Uterus (tissue), 4 donors: ENCODE data around the gene HSPA1L. TPM values are rescaled to one million over a fixed set of nuclear protein-coding genes. Genes with fewer than 3 reads are reported as not detected.

Source experiments
- DNase-seq, 2 donors: peaks; one replicate each; pipeline ENCODE4 v3.0.0-alpha.2; 2019 to 2020
- H3K27ac ChIP-seq, 2 donors: fragments of 200-600 bp; sonication (generic); 1 replicate in 1 of 2; 2 replicates in 1 of 2; pipeline ENCODE4 v1.5.1; 2016 to 2018
- H3K27me3 ChIP-seq, 2 donors: fragments of 200-600 bp; sonication (generic); one replicate each; pipeline ENCODE4 v1.5.1; 2018 to 2019; ENCODE audit warnings: control low read depth in 1 of 2
- H3K36me3 ChIP-seq, 2 donors: fragments of 200-600 bp; sonication (generic); one replicate each; pipeline ENCODE4 v1.5.1; 2019; ENCODE audit warnings: control low read depth in 1 of 2
- H3K4me1 ChIP-seq, 2 donors: fragments of 200-600 bp; sonication (generic); one replicate each; pipeline ENCODE4 v1.5.1; 2018 to 2019; ENCODE audit warnings: control low read depth in 1 of 2
- H3K4me3 ChIP-seq, 2 donors: fragments of 200-600 bp; sonication (generic); 1 replicate in 1 of 2; 2 replicates in 1 of 2; pipeline ENCODE4 v1.5.1; 2018 to 2019; ENCODE audit warnings: mild to moderate bottlenecking in 1 of 2
- H3K9me3 ChIP-seq, 2 donors: fragments of 200-600 bp; sonication (generic); one replicate each; pipeline ENCODE4 v1.5.1; 2019; ENCODE audit warnings: control low read depth in 1 of 2
- POLR2A ChIP-seq, 2 donors: fragments of 450-650 bp; IDR thresholded peaks; one replicate each; pipeline ENCODE4 v1.6.1; 2016; ENCODE audit warnings: antibody characterized with exemption in 2 of 2, mild to moderate bottlenecking in 1 of 2, moderate library complexity in 1 of 2
- intact Hi-C: fragments of 100-400 bp; cut with DNase I; formaldehyde crosslinking; loops from one replicate; pipeline ENCODE4 v1.15.1; 2023; ENCODE audit warnings: low total_unique reads
- total RNA-seq, 4 donors: library from RNA; depleted of rRNA in 3 of 4; stranded (reverse); fragments of >200 nt in 3 of 4; gene quantifications; one replicate each; pipeline versions ENCODE4 v1.1.0 to v1.2.4, GENCODE V29; 2014 to 2023
- TF ChIP-seq, protein P1 (sequence below), 4 experiments: fragments of 200-600 bp in 2 of 4; fragments of 450-650 bp in 2 of 4; sonication (generic) in 2 of 4; IDR thresholded peaks; one replicate each; pipeline ENCODE4 v1.5.1; 2016 to 2019; ENCODE audit warnings: antibody characterized with exemption in 4 of 4, mild to moderate bottlenecking in 2 of 4, moderate library complexity in 1 of 4
- donor health status: DM: yes; HTN: yes; CAD: no.

The HSPA1L gene
- total RNA-seq, 4 donors from 2014 or later = 0.59 to 4.6 (median 2.3) TPM

DNA sequence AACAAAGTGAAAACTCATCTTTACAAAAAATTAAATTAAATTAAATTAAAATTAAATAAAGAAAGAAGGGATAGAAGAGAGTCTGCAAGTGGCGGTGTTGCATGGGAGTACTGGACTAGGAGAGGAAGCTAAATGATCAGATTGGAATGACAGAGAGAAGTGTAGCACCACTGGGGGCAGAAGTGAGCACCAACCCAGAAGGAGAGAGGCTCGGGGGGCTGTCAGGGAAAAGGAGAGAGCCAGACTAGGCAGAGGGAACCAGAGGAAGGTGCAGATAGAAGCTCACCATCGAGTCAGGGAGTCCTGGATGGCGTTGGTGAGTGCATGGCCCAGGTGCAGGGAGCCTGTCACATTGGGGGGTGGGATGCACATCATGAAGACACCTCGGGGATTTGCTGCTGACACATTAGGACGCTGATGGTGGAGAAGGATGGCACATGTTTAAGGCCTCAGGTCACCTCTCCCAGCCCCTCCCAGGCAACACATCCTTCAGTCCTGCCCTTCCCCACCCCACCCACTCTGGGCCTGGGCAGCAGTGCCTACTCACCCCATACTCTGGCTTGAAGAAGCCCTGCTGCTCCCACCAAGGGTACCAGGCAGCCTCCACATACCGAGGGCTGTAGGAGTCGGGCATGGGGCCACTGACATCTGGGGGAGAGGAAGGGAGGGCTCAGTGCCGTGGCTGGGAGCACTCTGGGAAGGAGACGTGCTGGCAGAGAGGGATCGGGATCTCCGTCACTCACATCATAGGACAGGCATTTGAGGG lies 23.6 kb downstream of the HSPA1L start:
- peak; percentile 64 to 70 for DNase-seq
- intact Hi-C loops = loop anchor here (10.0 kb wide), 1 partner anchor 57 kb away; the partner anchor contains the start of gene CLIC1

DNA sequence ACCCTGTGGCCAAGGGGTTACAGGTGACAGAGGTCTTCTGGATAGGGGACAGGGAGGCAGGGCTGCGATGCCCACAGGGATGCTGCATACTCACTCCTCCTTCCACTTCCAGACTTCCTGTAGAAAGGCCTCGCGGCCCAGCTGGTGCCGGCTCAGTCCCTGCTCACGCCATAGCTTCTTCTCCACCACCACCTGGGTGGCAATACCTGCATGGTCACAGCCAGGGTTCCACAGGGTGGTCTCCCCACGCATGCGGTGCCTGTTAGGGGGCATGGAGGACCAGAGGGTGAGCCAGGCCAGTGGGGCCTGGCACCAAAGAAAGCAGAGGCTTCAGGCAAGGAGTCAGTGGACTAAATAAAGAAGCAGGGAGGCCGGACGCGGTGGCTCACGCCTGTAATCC lies 29.6 kb downstream of the HSPA1L start:
- no peak overlapping the region for H3K27ac ChIP-seq
- no peaks in the 10 kb centered on the region for H3K27me3 ChIP-seq
- H3K9me3 ChIP-seq = no peaks in the 10 kb centered on the region
- TF ChIP-seq, protein P1, sequence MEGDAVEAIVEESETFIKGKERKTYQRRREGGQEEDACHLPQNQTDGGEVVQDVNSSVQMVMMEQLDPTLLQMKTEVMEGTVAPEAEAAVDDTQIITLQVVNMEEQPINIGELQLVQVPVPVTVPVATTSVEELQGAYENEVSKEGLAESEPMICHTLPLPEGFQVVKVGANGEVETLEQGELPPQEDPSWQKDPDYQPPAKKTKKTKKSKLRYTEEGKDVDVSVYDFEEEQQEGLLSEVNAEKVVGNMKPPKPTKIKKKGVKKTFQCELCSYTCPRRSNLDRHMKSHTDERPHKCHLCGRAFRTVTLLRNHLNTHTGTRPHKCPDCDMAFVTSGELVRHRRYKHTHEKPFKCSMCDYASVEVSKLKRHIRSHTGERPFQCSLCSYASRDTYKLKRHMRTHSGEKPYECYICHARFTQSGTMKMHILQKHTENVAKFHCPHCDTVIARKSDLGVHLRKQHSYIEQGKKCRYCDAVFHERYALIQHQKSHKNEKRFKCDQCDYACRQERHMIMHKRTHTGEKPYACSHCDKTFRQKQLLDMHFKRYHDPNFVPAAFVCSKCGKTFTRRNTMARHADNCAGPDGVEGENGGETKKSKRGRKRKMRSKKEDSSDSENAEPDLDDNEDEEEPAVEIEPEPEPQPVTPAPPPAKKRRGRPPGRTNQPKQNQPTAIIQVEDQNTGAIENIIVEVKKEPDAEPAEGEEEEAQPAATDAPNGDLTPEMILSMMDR (IDR thresholded peaks at IDR 0.05) = no peak
- TF ChIP-seq POLR2A (IDR thresholded peaks at IDR 0.05) = no peak
- intact Hi-C loops = no loop called here
- no peak for DNase-seq
- no peak overlapping the region for H3K4me3 ChIP-seq
- no peaks in the 10 kb centered on the region for H3K36me3 ChIP-seq
- no peaks in the 10 kb centered on the region for H3K4me1 ChIP-seq

More for the DNA sequence above, 23.6 kb downstream of the HSPA1L start:
- TF ChIP-seq POLR2A (IDR thresholded peaks at IDR 0.05) = no peak
- TF ChIP-seq, protein P1 (IDR thresholded peaks at IDR 0.05) = peak; percentile 37 to 61 (median 46)
- Histone ChIP-seq H3K36me3 (no peaks in the 10 kb centered on the region), H3K4me1 (no peaks in the 10 kb centered on the region), H3K4me3 (no peak overlapping the region), H3K27ac (peak overlapping the region; percentile 42 to 66), H3K9me3 (no peaks in the 10 kb centered on the region), H3K27me3 (no peaks in the 10 kb centered on the region)

DNA sequence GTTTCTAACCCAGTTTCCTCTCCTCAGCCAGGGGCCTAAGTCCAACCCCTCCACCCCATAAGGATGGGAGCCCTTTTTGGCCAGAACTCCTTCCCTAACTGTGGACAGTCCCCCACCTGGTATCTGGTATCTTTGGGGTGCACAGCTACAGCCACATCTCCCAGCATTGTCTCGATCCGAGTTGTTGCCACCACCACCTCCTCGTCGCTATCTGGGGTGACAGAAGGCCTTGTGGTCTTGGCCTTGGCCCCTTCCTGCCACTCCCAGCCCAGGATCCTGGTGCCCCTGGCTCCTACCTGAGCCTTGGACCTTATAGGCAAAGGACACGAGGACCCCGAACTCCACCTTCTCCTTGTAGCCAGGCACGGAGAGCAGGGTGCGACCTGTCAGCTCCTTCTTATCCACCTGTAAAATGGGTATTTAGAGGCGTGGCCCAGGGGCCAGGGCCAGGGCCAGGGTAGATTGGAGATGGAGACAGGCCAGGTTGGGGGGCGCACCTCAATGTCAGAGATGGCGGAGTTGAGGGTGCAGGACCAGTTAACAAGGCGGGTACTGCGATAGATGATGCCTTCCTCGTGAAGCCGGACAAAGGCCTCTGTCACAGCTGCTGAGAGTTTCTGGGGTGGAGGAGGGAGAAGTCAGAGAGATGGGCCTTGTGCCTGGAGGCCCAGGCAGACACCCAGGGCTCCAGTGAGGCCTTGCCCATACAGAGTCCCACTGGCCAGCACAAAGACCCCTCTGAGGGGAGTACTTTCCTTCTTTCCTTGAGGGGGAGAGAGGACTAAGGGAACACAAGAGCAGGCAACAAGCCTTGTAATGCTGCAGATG lies 30.8 kb downstream of the HSPA1L start:
- Histone ChIP-seq H3K36me3 (no peaks in the 10 kb centered on the region), H3K27ac (no peak overlapping the region), H3K4me3 (no peak overlapping the region), H3K27me3 (no peaks in the 10 kb centered on the region), H3K9me3 (no peaks in the 10 kb centered on the region), H3K4me1 (no peaks in the 10 kb centered on the region)
- intact Hi-C loops = no loop called here
- DNase-seq = no peak
- no peak for TF ChIP-seq POLR2A (IDR thresholded peaks at IDR 0.05)
- TF ChIP-seq, protein P1 (IDR thresholded peaks at IDR 0.05) = no peak

DNA sequence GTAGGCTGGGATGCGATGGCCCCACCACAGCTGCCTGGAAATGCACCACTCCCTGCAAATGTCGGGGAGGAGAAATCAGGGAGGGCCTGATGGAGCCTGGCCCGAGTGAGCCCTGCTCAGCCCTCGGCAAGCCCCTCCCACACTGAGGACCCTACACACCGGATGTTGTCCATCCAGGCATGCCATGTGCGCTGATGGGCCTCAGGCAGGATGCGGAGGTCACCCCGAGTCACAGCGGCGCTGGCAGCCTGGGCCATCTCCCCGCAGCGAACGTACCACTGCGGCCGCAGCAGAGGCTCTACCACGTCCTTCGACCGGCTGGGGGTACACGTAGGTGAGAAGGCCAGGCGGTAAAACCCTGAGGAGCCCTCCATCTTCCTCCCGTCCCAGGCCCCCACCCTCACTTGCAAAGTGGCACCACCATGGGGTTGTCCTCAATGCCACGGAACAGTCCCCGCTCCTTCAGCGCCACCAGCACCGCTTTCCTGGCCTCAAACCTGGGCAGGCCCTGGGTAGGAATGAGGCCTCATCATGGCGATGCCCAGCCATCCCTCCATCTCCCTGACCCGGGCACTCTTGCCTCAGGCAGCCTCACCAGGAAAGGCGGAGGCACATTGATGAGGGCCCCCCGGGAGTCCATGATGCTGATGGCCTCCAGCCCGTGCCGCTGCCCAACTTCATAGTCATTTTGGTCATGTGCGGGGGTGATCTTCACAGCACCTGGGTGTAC lies 32.8 kb downstream of the HSPA1L start:
- no peak for DNase-seq
- intact Hi-C loops = no loop called here
- H3K4me3 ChIP-seq = no peak overlapping the region
- H3K36me3 ChIP-seq = no peaks in the 10 kb centered on the region
- no peaks in the 10 kb centered on the region for H3K4me1 ChIP-seq
- no peak for TF ChIP-seq POLR2A (IDR thresholded peaks at IDR 0.05)
- TF ChIP-seq, protein P1 (IDR thresholded peaks at IDR 0.05) = no peak
- no peaks in the 10 kb centered on the region for H3K27me3 ChIP-seq
- no peak overlapping the region for H3K27ac ChIP-seq
- no peaks in the 10 kb centered on the region for H3K9me3 ChIP-seq
